ENCODE data around the gene ACVR1.

The ACVR1 gene

DNA sequence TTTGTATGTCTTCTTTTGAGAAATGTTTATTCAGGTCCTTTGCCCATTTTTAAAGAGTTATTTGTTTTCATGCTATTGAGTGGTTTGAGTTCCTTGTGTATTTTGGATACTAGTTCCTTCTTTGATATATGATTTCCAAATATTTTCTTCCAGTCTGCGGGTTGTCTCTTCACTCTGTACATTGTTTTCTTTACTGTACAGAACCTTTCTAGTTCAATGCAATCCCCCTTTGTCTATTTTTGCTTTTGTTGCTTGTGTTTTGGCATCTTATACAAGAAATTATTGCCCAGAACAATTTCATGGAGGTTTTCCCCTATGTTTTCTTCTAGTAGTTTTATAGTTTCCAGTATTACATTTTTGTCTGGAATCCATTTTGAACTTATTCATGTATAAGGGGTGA lies 185.0 kb downstream of the ACVR1 start:
- no peak for DNase-seq

All from CD4-positive, alpha-beta T cell treated with Interleukin-17A for 1 hour (primary cell).